Mucosa of descending colon (tissue), 3 donors: ENCODE measurements around the gene PRM1. TPM values are rescaled to one million over a fixed set of nuclear protein-coding genes. Genes with fewer than 3 reads are reported as not detected.

Experiments
- ATAC-seq: fragments of 200-7000 bp; cut with Tn5 transposase; one replicate; pipeline ENCODE4 v1.9.1; 2020; ENCODE audit warnings: mild to moderate bottlenecking, moderate library complexity
- DNase-seq, 3 donors: peaks; one replicate each; pipeline ENCODE4 v3.0.0-alpha.2; 2020
- H3K36me3 ChIP-seq: fragments of 200-600 bp; one replicate; pipeline ENCODE4 v1.8.0; 2021; ENCODE audit warnings: low read depth, mild to moderate bottlenecking
- H3K4me1 ChIP-seq: fragments of 200-600 bp; one replicate; pipeline ENCODE4 v1.8.0; 2021; ENCODE audit warnings: low read depth, mild to moderate bottlenecking
- H3K4me3 ChIP-seq: fragments of 200-600 bp; one replicate; pipeline ENCODE4 v1.8.0; 2021; ENCODE audit warnings: mild to moderate bottlenecking
- H3K9me3 ChIP-seq: fragments of 200-600 bp; one replicate; pipeline ENCODE4 v1.8.0; 2021; ENCODE audit warnings: mild to moderate bottlenecking
- CTCF ChIP-seq: fragments of 200-600 bp; IDR thresholded peaks from one replicate; pipeline ENCODE4 v1.8.0; 2022; ENCODE audit warnings: antibody characterized with exemption, mild to moderate bottlenecking
- intact Hi-C, 2 donors: fragments of 100-400 bp; cut with DNase I in 1 of 2; cut with micrococcal nuclease in 1 of 2; formaldehyde crosslinking; loops; one replicate each; pipeline versions ENCODE4 v1.11.0 to v1.11.1; 2022; cut with DNase I, micrococcal nuclease
- total RNA-seq, 3 donors: library from RNA; stranded (reverse); fragmentation: NEBNext Ultra II Directional in 2 of 3; extraction: Animal tissue kit (Norgen Biotek cat#: 25700) in 2 of 3; gene quantifications; one replicate each; pipeline versions ENCODE4 v1.2.1 to v1.2.4, GENCODE V29; 2021 to 2023
- donor health status: DM: no; HTN: no; CAD: no; lungs with moderate emphysema.
- donor health status: DM: no; HTN: no; CAD: no.
- donor health status: DM: no; HTN: yes; CAD: no.

PRM1 gene
- total RNA-seq, 3 donors from 2014 or later: not detected

- Histone ChIP-seq H3K9me3 (no peaks in the 10 kb centered on the region), H3K36me3 (no peaks in the 10 kb centered on the region), H3K4me3 (no peak within 1 kb of the TSS), H3K4me1 (no peaks in the 10 kb centered on the region)
- no peak for DNase-seq
- ATAC-seq: no peak
- intact Hi-C loops: no loop called here
- TF ChIP-seq CTCF: no peak
Observed at GRCh38 chr16:11272921-11273720, 8.0 kb downstream of the PRM1 start, which contains the start of gene PRM3. Gene PRM3, minus strand, starts transcription at chr16:11273629. Its CDS starts 34 bp downstream, at chr16:11273595.

GRCh38 chr16:11272484-11272883 is 8.6 kb downstream of the PRM1 start:
- no peak for TF ChIP-seq CTCF
- Histone ChIP-seq H3K36me3 (no peaks in the 10 kb centered on the region), H3K4me3 (no peak overlapping the region), H3K9me3 (no peaks in the 10 kb centered on the region), H3K4me1 (no peaks in the 10 kb centered on the region)
- DNase-seq (no peak), ATAC-seq (no peak)
- intact Hi-C loops: no loop called here

GRCh38 chr16:11271610-11272009 is 9.5 kb downstream of the PRM1 start:
- Histone ChIP-seq H3K36me3 (no peaks in the 10 kb centered on the region), H3K4me3 (no peak overlapping the region), H3K4me1 (no peaks in the 10 kb centered on the region), H3K9me3 (no peaks in the 10 kb centered on the region)
- DNase-seq (no peak), ATAC-seq (no peak)
- TF ChIP-seq CTCF: no peak
- intact Hi-C loops: no loop called here

- Histone ChIP-seq H3K4me3 (no peak overlapping the region), H3K4me1 (no peaks in the 10 kb centered on the region), H3K9me3 (no peaks in the 10 kb centered on the region), H3K36me3 (no peaks in the 10 kb centered on the region)
- ATAC-seq: no peak
- no peak for DNase-seq
- intact Hi-C loops: no loop called here
- no peak for TF ChIP-seq CTCF
Observed at GRCh38 chr16:11270602-11271162, 10.4 kb downstream of the PRM1 start.

- DNase-seq (peak in 1 of 3 donors; percentile 13), ATAC-seq (no peak)
- Histone ChIP-seq H3K9me3 (no peaks in the 10 kb centered on the region), H3K36me3 (no peaks in the 10 kb centered on the region), H3K4me1 (peaks cover 14% of the 10 kb centered on the region), H3K4me3 (no peak within 1 kb of the TSS)
- intact Hi-C loops: loop anchor here (10.0 kb wide), 2 partner anchors 76 to 86 kb away; partner anchors contain the start of gene RMI2 (in 1 of the 2)
- TF ChIP-seq CTCF: no peak
Observed at GRCh38 chr16:11268921-11269375, 12.2 kb downstream of the PRM1 start, which contains the start of gene TNP2. Gene TNP2, minus strand, starts transcription at chr16:11269325. Its CDS starts 63 bp downstream, at chr16:11269262.
